Activated CD8-positive, alpha-beta memory T cell treated with anti-CD3 and anti-CD28 coated beads, Interleukin-2, amount 10 ng/mL, durations not matched to agents 7 days and 5 days (primary cell): ENCODE results near the gene TMCC3. TPM values are rescaled to one million over a fixed set of nuclear protein-coding genes. Genes with fewer than 3 reads are reported as not detected.

Experiments
- ATAC-seq: fragments of 150-1000 bp; cut with Tn5 transposase; one replicate; pipeline ENCODE4 v1.10.0; 2021; ENCODE audit warnings: moderate library complexity
- CTCF ChIA-PET: fragments of 350-600 bp; sonication (Branson Sonifier 250); formaldehyde crosslinking; loops from one replicate; lab custom pipeline; 2021; ENCODE audit warnings: antibody characterized with exemption; lab: Charles Lee
- DNase-seq: peaks from one replicate; pipeline ENCODE4 v3.0.0-alpha.2; 2020
- H3K27ac Mint-ChIP-seq: one replicate; pipeline ENCODE4 v1.8.0; 2021; ENCODE audit warnings: mild to moderate bottlenecking, mixed read lengths
- H3K27me3 Mint-ChIP-seq: one replicate; pipeline ENCODE4 v1.8.0; 2021; ENCODE audit warnings: mixed read lengths
- H3K36me3 Mint-ChIP-seq: one replicate; pipeline ENCODE4 v1.8.0; 2021; ENCODE audit warnings: mild to moderate bottlenecking, mixed read lengths
- H3K4me1 Mint-ChIP-seq: one replicate; pipeline ENCODE4 v1.8.0; 2021; ENCODE audit warnings: mixed read lengths
- H3K4me3 Mint-ChIP-seq: one replicate; pipeline ENCODE4 v1.8.0; 2021; ENCODE audit warnings: mild to moderate bottlenecking, moderate library complexity, mixed read lengths
- H3K9me3 Mint-ChIP-seq: one replicate; pipeline ENCODE4 v1.8.0; 2022; ENCODE audit warnings: low read depth, mixed read lengths
- total RNA-seq, 2 experiments: library from RNA; stranded (reverse); gene quantifications; one replicate each; pipeline ENCODE4 v1.2.3, GENCODE V29; 2021

Gene TMCC3
- total RNA-seq, 2 experiments from 2014 or later: 0.29 to 0.33 TPM

GRCh38 chr12:94584377-94584776 is 66.0 kb downstream of the TMCC3 start:
- peaks cover 8% of the 10 kb centered on the region for H3K27me3 Mint-ChIP-seq
- CTCF ChIA-PET: no interaction called here
- no peaks in the 10 kb centered on the region for H3K4me1 Mint-ChIP-seq
- no peaks in the 10 kb centered on the region for H3K36me3 Mint-ChIP-seq
- H3K9me3 Mint-ChIP-seq: no peaks in the 10 kb centered on the region
- DNase-seq (no peak), ATAC-seq (no peak)
- no peak overlapping the region for H3K4me3 Mint-ChIP-seq
- H3K27ac Mint-ChIP-seq: no peak overlapping the region

GRCh38 chr12:94582591-94582990 is 67.8 kb downstream of the TMCC3 start:
- no peaks in the 10 kb centered on the region for H3K9me3 Mint-ChIP-seq
- no peak overlapping the region for H3K4me3 Mint-ChIP-seq
- H3K36me3 Mint-ChIP-seq: no peaks in the 10 kb centered on the region
- CTCF ChIA-PET: no interaction called here
- peaks cover 8% of the 10 kb centered on the region for H3K27me3 Mint-ChIP-seq
- H3K4me1 Mint-ChIP-seq: no peaks in the 10 kb centered on the region
- no peak for ATAC-seq
- H3K27ac Mint-ChIP-seq: no peak overlapping the region
- DNase-seq: no peak

- H3K27ac Mint-ChIP-seq: no peak overlapping the region
- H3K9me3 Mint-ChIP-seq: no peaks in the 10 kb centered on the region
- CTCF ChIA-PET: no interaction called here
- H3K27me3 Mint-ChIP-seq: peaks cover 9% of the 10 kb centered on the region
- ATAC-seq: no peak
- no peaks in the 10 kb centered on the region for H3K4me1 Mint-ChIP-seq
- no peak overlapping the region for H3K4me3 Mint-ChIP-seq
- H3K36me3 Mint-ChIP-seq: no peaks in the 10 kb centered on the region
- DNase-seq: no peak
Measured at GRCh38 chr12:94575645-94576403, 74.5 kb downstream of the TMCC3 start.

GRCh38 chr12:94575024-94575423 is 75.3 kb downstream of the TMCC3 start:
- H3K27ac Mint-ChIP-seq: no peak overlapping the region
- ATAC-seq (no peak), DNase-seq (no peak)
- peaks cover 10% of the 10 kb centered on the region for H3K27me3 Mint-ChIP-seq
- no peaks in the 10 kb centered on the region for H3K4me1 Mint-ChIP-seq
- H3K36me3 Mint-ChIP-seq: no peaks in the 10 kb centered on the region
- CTCF ChIA-PET: no interaction called here
- no peaks in the 10 kb centered on the region for H3K9me3 Mint-ChIP-seq
- no peak overlapping the region for H3K4me3 Mint-ChIP-seq

GRCh38 chr12:94571556-94571955 is 78.8 kb downstream of the TMCC3 start:
- Mint-ChIP-seq H3K27me3 (peaks cover 26% of the 10 kb centered on the region), H3K4me3 (no peak overlapping the region)
- CTCF ChIA-PET: no interaction called here

GRCh38 chr12:94570161-94570560 is 80.2 kb downstream of the TMCC3 start:
- Mint-ChIP-seq H3K4me1 (no peaks in the 10 kb centered on the region), H3K36me3 (no peaks in the 10 kb centered on the region), H3K27me3 (peaks cover 28% of the 10 kb centered on the region), H3K9me3 (no peaks in the 10 kb centered on the region), H3K4me3 (no peak overlapping the region), H3K27ac (no peak overlapping the region)
- CTCF ChIA-PET: no interaction called here
- ATAC-seq: no peak
- DNase-seq: no peak

More at GRCh38 chr12:94571556-94571955, 78.8 kb downstream of the TMCC3 start:
- no peak for ATAC-seq
- no peak overlapping the region for H3K27ac Mint-ChIP-seq
- H3K36me3 Mint-ChIP-seq: no peaks in the 10 kb centered on the region
- no peaks in the 10 kb centered on the region for H3K4me1 Mint-ChIP-seq
- H3K9me3 Mint-ChIP-seq: no peaks in the 10 kb centered on the region
- no peak for DNase-seq

- Mint-ChIP-seq H3K4me1 (no peaks in the 10 kb centered on the region), H3K9me3 (no peaks in the 10 kb centered on the region), H3K27me3 (peaks cover 28% of the 10 kb centered on the region), H3K36me3 (no peaks in the 10 kb centered on the region), H3K27ac (no peak overlapping the region), H3K4me3 (no peak overlapping the region)
- DNase-seq (no peak), ATAC-seq (no peak)
- CTCF ChIA-PET: no interaction called here
Measured at GRCh38 chr12:94567761-94568160, 82.6 kb downstream of the TMCC3 start.

- DNase-seq (no peak), ATAC-seq (no peak)
- Mint-ChIP-seq H3K4me3 (no peak overlapping the region), H3K36me3 (no peaks in the 10 kb centered on the region), H3K9me3 (no peaks in the 10 kb centered on the region), H3K27me3 (peaks cover 26% of the 10 kb centered on the region), H3K4me1 (no peaks in the 10 kb centered on the region), H3K27ac (no peak overlapping the region)
- CTCF ChIA-PET: no interaction called here
Measured at GRCh38 chr12:94566345-94566744, 84.0 kb downstream of the TMCC3 start.

GRCh38 chr12:94565683-94566082 is 84.7 kb downstream of the TMCC3 start:
- H3K27ac Mint-ChIP-seq: no peak overlapping the region
- ATAC-seq: no peak

GRCh38 chr12:94563286-94563685 is 87.1 kb downstream of the TMCC3 start:
- Mint-ChIP-seq H3K4me1 (no peaks in the 10 kb centered on the region), H3K27ac (no peak overlapping the region), H3K36me3 (no peaks in the 10 kb centered on the region), H3K27me3 (peaks cover 30% of the 10 kb centered on the region), H3K4me3 (no peak overlapping the region), H3K9me3 (no peaks in the 10 kb centered on the region)
- ATAC-seq: no peak
- DNase-seq: no peak
- CTCF ChIA-PET: no interaction called here

More at GRCh38 chr12:94565683-94566082, 84.7 kb downstream of the TMCC3 start:
- CTCF ChIA-PET: no interaction called here
- Mint-ChIP-seq H3K9me3 (no peaks in the 10 kb centered on the region), H3K4me3 (no peak overlapping the region), H3K4me1 (no peaks in the 10 kb centered on the region), H3K36me3 (no peaks in the 10 kb centered on the region), H3K27me3 (peaks cover 26% of the 10 kb centered on the region)
- DNase-seq: no peak

- Mint-ChIP-seq H3K36me3 (no peaks in the 10 kb centered on the region), H3K27ac (no peak overlapping the region), H3K27me3 (peaks cover 31% of the 10 kb centered on the region), H3K4me3 (no peak overlapping the region), H3K9me3 (no peaks in the 10 kb centered on the region), H3K4me1 (no peaks in the 10 kb centered on the region)
- no peak for ATAC-seq
- CTCF ChIA-PET: no interaction called here
- no peak for DNase-seq
Measured at GRCh38 chr12:94561943-94562411, 88.4 kb downstream of the TMCC3 start.

GRCh38 chr12:94560431-94561221 is 89.7 kb downstream of the TMCC3 start:
- H3K9me3 Mint-ChIP-seq: no peaks in the 10 kb centered on the region
- ATAC-seq (no peak), DNase-seq (no peak)
- H3K4me1 Mint-ChIP-seq: no peaks in the 10 kb centered on the region
- H3K4me3 Mint-ChIP-seq: no peak overlapping the region
- no peaks in the 10 kb centered on the region for H3K36me3 Mint-ChIP-seq
- CTCF ChIA-PET: no interaction called here
- H3K27ac Mint-ChIP-seq: no peak overlapping the region
- H3K27me3 Mint-ChIP-seq: peaks cover 29% of the 10 kb centered on the region

GRCh38 chr12:94558612-94559011 is 91.7 kb downstream of the TMCC3 start:
- H3K27ac Mint-ChIP-seq: no peak overlapping the region
- peaks cover 33% of the 10 kb centered on the region for H3K27me3 Mint-ChIP-seq
- no peaks in the 10 kb centered on the region for H3K9me3 Mint-ChIP-seq
- ATAC-seq (no peak), DNase-seq (no peak)
- no peaks in the 10 kb centered on the region for H3K4me1 Mint-ChIP-seq
- no peaks in the 10 kb centered on the region for H3K36me3 Mint-ChIP-seq
- no peak overlapping the region for H3K4me3 Mint-ChIP-seq
- CTCF ChIA-PET: interaction anchor here (0.9 kb wide), 1 partner anchor 111 kb away, joined by 3 read pairs; no protein-coding TSS in a partner anchor
